Left lung (tissue), 10 donors: ENCODE results near the gene ALDH3A1. TPM values are rescaled to one million over a fixed set of nuclear protein-coding genes. Genes with fewer than 3 reads are reported as not detected.

ENCODE experiments used
- ATAC-seq: fragments of 200-7000 bp; cut with Tn5 transposase; one replicate; pipeline ENCODE4 v1.9.1; 2020; ENCODE audit warnings: moderate library complexity
- DNase-seq, 4 donors: peaks; one replicate each; pipeline ENCODE4 v3.0.0-alpha.2; 2013 to 2020
- H3K27ac ChIP-seq, 2 donors: fragments of 200-600 bp; sonication (generic) in 1 of 2; one replicate each; pipeline versions ENCODE4 v1.5.0 to v1.8.0; 2020 to 2021
- H3K27me3 ChIP-seq, 2 donors: fragments of 200-600 bp; sonication (generic) in 1 of 2; one replicate each; pipeline versions ENCODE4 v1.5.0 to v1.8.0; 2020 to 2021
- H3K36me3 ChIP-seq, 2 donors: fragments of 200-600 bp; sonication (generic) in 1 of 2; one replicate each; pipeline versions ENCODE4 v1.5.0 to v1.8.0; 2020 to 2021
- H3K4me1 ChIP-seq, 2 donors: fragments of 200-600 bp; one replicate each; pipeline ENCODE4 v1.8.0; 2021
- H3K4me3 ChIP-seq, 2 donors: fragments of 200-600 bp; sonication (generic) in 1 of 2; one replicate each; pipeline versions ENCODE4 v1.5.0 to v1.8.0; 2020 to 2021; ENCODE audit warnings: mild to moderate bottlenecking in 1 of 2
- H3K9me3 ChIP-seq, 2 donors: fragments of 200-600 bp; sonication (generic) in 1 of 2; one replicate each; pipeline versions ENCODE4 v1.5.0 to v1.8.0; 2020 to 2021
- CTCF ChIP-seq, 2 donors: fragments of 200-600 bp; sonication (generic) in 1 of 2; IDR thresholded peaks; one replicate each; pipeline versions ENCODE4 v1.5.0 to v1.8.0; 2021; ENCODE audit warnings: antibody characterized with exemption in 2 of 2
- intact Hi-C, 2 donors: fragments of 100-400 bp; cut with DNase I; formaldehyde crosslinking; loops; one replicate each; pipeline versions ENCODE4 v1.11.2 to v1.14.2; 2022
- polyA plus RNA-seq, 6 donors: library from polyadenylated mRNA; unstranded; fragments of 120-200 nt; gene quantifications; one replicate each; pipeline ENCODE4 v1.2.1, GENCODE V29; 2013; ENCODE audit not compliant: insufficient read length in 6 of 6
- total RNA-seq, 2 donors: library from RNA; stranded (reverse); fragmentation: NEBNext Ultra II Directional; extraction: Animal tissue kit (Norgen Biotek cat#: 25700); gene quantifications; one replicate each; pipeline ENCODE4 v1.2.1, GENCODE V29; 2021
- donor health status: DM: no; HTN: yes; CAD: no.
- donor health status: DM: no; HTN: no; CAD: no.

Gene ALDH3A1
- total and polyA plus RNA-seq, 8 donors: 0.41 to 4.7 (median 0.68) TPM

- Histone ChIP-seq H3K27me3 (no peaks in the 10 kb centered on the region), H3K4me1 (no peaks in the 10 kb centered on the region), H3K9me3 (no peaks in the 10 kb centered on the region), H3K36me3 (peaks cover 0 to 20% of the 10 kb centered on the region in 2 donors), H3K27ac (no peak overlapping the region), H3K4me3 (no peak overlapping the region)
- no peak for TF ChIP-seq CTCF (IDR thresholded peaks at IDR 0.05)
- intact Hi-C loops: no loop called here
- ATAC-seq: no peak
- DNase-seq: no peak
These were observed 23.1 kb upstream of the ALDH3A1 start for GRCh38 chr17:19770985-19771735.

- H3K27ac ChIP-seq: no peak overlapping the region
- no peaks in the 10 kb centered on the region for H3K9me3 ChIP-seq
- no peaks in the 10 kb centered on the region for H3K4me1 ChIP-seq
- ATAC-seq (no peak), DNase-seq (no peak)
- TF ChIP-seq CTCF (IDR thresholded peaks at IDR 0.05): no peak
- intact Hi-C loops: loop anchor here in 1 of 2 donors (10.0 kb wide), 1 partner anchor 255 kb away; no protein-coding TSS in a partner anchor
- H3K36me3 ChIP-seq: peaks cover 0 to 15% of the 10 kb centered on the region in 2 donors
- no peaks in the 10 kb centered on the region for H3K27me3 ChIP-seq
- H3K4me3 ChIP-seq: no peak overlapping the region
These were observed 22.0 kb upstream of the ALDH3A1 start for GRCh38 chr17:19769946-19770652.

GRCh38 chr17:19768046-19768782, 20.1 kb upstream of the ALDH3A1 start:
- Histone ChIP-seq H3K36me3 (peaks cover 0 to 10% of the 10 kb centered on the region in 2 donors), H3K27me3 (no peaks in the 10 kb centered on the region), H3K4me1 (no peaks in the 10 kb centered on the region), H3K9me3 (no peaks in the 10 kb centered on the region), H3K4me3 (no peak overlapping the region), H3K27ac (no peak overlapping the region)
- TF ChIP-seq CTCF (IDR thresholded peaks at IDR 0.05): no peak
- ATAC-seq (no peak), DNase-seq (no peak)
- intact Hi-C loops: loop anchor here in 1 of 2 donors (10.0 kb wide), 1 partner anchor 253 kb away; no protein-coding TSS in a partner anchor

- intact Hi-C loops: loop anchor here (2.0 to 10.0 kb wide), 2 partner anchors 252 kb away; no protein-coding TSS in a partner anchor
- DNase-seq: peak; percentile 65 to 94 (median 76)
- H3K4me3 ChIP-seq: no peak overlapping the region
- peaks cover 0 to under 1% of the 10 kb centered on the region in 2 donors for H3K36me3 ChIP-seq
- peaks cover 0 to 4% of the 10 kb centered on the region in 2 donors for H3K4me1 ChIP-seq
- TF ChIP-seq CTCF (IDR thresholded peaks at IDR 0.05): peak; percentile 91 to 94
- H3K9me3 ChIP-seq: no peaks in the 10 kb centered on the region
- H3K27me3 ChIP-seq: no peaks in the 10 kb centered on the region
- no peak overlapping the region for H3K27ac ChIP-seq
- peak; percentile 94 for ATAC-seq
These were observed 18.5 kb upstream of the ALDH3A1 start for GRCh38 chr17:19766421-19767270.
